Calu3 (cell line): ENCODE measurements around the gene IQGAP1. TPM values are rescaled to one million over a fixed set of nuclear protein-coding genes. Genes with fewer than 3 reads are reported as not detected.
A peak's percentile ranks its signal among the peaks of the same experiment; 100 is the strongest.
"Not testable (repeated sequence)": the region's sequence is repeated elsewhere in the genome, so short reads cannot be mapped to it uniquely, and the experiment has no call there.

Source experiments
- BruUV-seq: library from RNA; stranded (reverse); fragments of 400-500 nt; replicated peaks from 2 replicates; lab custom pipeline; 2021; lab: Mats Ljungman, UMichigan
- CTCF ChIA-PET: fragments of 300-600 bp; sonication (Branson Sonifier 250); formaldehyde crosslinking; loops from one replicate; lab custom pipeline; 2022; ENCODE audit warnings: antibody characterized with exemption; lab: Charles Lee
- DNase-seq: peaks from one replicate; pipeline ENCODE4 v3.0.0; 2022
- H3K27ac Mint-ChIP-seq: one replicate; pipeline ENCODE4 v1.8.0; 2022; ENCODE audit warnings: mixed read lengths; ENCODE audit not compliant: unreplicated experiment
- H3K27me3 Mint-ChIP-seq: one replicate; pipeline ENCODE4 v1.8.0; 2022; ENCODE audit warnings: mixed read lengths; ENCODE audit not compliant: unreplicated experiment
- H3K36me3 Mint-ChIP-seq: one replicate; pipeline ENCODE4 v1.8.0; 2022; ENCODE audit warnings: mild to moderate bottlenecking, moderate library complexity, mixed read lengths; ENCODE audit not compliant: insufficient read depth, unreplicated experiment
- H3K4me1 Mint-ChIP-seq: one replicate; pipeline ENCODE4 v1.8.0; 2022; ENCODE audit warnings: mild to moderate bottlenecking, low read depth, mixed read lengths; ENCODE audit not compliant: unreplicated experiment
- H3K4me3 Mint-ChIP-seq: one replicate; pipeline ENCODE4 v1.8.0; 2022; ENCODE audit warnings: mild to moderate bottlenecking, low read depth, moderate library complexity, mixed read lengths; ENCODE audit not compliant: unreplicated experiment
- H3K9me3 Mint-ChIP-seq: one replicate; pipeline ENCODE4 v1.8.0; 2022; ENCODE audit warnings: low read depth, mixed read lengths; ENCODE audit not compliant: unreplicated experiment
- intact Hi-C: fragments of 100-400 bp; cut with micrococcal nuclease; formaldehyde crosslinking; loops from one replicate; pipeline ENCODE4 v1.10.0; 2022; ENCODE audit not compliant: unreplicated experiment
- total RNA-seq: library from RNA; stranded (reverse); gene quantifications from 2 replicates; pipeline ENCODE4 v1.2.3, GENCODE V29; 2022
- TF ChIP-seq, protein P1 (sequence below): fragments of 200-600 bp; IDR thresholded peaks from one replicate; pipeline ENCODE4 v1.8.0; 2022; ENCODE audit warnings: antibody characterized with exemption; ENCODE audit not compliant: unreplicated experiment

IQGAP1 gene
- total RNA-seq, 1 experiment from 2014 or later, result 206 TPM

DNA sequence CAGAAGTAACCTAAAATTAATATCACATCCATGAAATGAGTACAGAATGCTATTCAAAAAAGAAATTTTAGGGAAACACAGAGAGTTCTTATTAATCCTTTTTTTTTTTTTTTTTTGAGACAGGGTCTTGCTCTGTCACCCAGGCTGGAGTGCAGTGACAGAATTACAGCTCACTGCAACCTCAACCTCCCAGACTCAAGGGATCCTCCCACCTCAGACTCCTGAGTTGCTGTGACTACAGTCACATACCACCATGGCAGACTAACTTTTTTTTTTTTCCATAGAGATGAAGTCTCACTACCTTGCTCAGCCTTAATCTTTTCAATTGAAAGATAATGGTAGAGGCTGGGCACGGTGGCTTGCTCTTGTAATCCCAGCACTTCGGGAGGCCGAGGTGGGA, 135.3 kb downstream of the IQGAP1 start:
- no peak for DNase-seq

DNA sequence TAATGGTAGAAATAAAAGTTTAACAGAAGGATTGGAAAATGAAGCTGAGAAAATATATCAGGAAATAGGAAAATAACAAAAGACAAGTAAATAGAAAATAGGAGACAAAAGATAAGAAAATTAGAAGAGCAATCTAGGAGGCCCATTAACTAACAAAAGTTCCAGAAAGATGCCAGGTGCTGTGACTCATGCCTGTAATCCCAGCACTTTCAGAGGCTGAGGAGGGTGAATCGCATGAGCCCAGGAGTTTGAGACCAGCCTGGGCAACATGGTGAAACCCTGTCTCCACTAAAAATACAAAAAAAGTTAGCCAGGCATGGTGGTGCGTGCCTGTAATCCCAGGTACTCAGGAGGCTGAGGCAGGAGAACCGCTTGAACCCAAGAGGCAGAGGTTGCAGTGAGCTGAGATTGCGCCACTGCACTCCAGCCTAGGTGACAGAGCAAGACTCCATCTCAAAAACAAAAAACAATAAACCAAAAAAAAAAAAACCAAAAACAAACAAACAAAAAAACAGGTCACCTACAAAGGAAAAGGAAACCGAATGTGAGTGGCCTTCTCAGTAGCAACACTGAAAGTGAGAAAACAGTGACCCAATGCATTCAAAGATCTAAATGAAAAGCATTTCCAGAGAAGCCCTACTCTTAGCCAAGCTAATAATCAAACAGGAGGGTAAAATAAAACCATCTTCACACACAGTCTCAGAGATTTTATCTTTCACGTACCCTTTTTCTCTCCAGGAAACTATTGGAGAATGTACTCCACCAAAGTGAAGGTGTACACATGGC, 136.2 kb downstream of the IQGAP1 start:
- DNase-seq, intact Hi-C loops, H3K36me3 Mint-ChIP-seq, BruUV-seq, H3K27me3 Mint-ChIP-seq, H3K9me3 Mint-ChIP-seq, H3K27ac Mint-ChIP-seq, H3K4me1 Mint-ChIP-seq, H3K4me3 Mint-ChIP-seq: not testable (repeated sequence)
- CTCF ChIA-PET, result interaction anchor here (0.7 kb wide), 1 partner anchor 49 kb away, joined by 4 read pairs; no protein-coding TSS in a partner anchor

More for the DNA sequence above, 135.3 kb downstream of the IQGAP1 start:
- BruUV-seq, result no TSS peak
- intact Hi-C loops, result no loop called here
- Mint-ChIP-seq H3K4me1 (no peaks in the 10 kb centered on the region), H3K27ac (no peak overlapping the region), H3K27me3 (no peaks in the 10 kb centered on the region), H3K36me3 (no peaks in the 10 kb centered on the region), H3K9me3 (no peaks in the 10 kb centered on the region), H3K4me3 (no peak overlapping the region)
- CTCF ChIA-PET, result interaction anchor here (0.7 kb wide), 1 partner anchor 49 kb away, joined by 4 read pairs; no protein-coding TSS in a partner anchor
- TF ChIP-seq, protein P1, sequence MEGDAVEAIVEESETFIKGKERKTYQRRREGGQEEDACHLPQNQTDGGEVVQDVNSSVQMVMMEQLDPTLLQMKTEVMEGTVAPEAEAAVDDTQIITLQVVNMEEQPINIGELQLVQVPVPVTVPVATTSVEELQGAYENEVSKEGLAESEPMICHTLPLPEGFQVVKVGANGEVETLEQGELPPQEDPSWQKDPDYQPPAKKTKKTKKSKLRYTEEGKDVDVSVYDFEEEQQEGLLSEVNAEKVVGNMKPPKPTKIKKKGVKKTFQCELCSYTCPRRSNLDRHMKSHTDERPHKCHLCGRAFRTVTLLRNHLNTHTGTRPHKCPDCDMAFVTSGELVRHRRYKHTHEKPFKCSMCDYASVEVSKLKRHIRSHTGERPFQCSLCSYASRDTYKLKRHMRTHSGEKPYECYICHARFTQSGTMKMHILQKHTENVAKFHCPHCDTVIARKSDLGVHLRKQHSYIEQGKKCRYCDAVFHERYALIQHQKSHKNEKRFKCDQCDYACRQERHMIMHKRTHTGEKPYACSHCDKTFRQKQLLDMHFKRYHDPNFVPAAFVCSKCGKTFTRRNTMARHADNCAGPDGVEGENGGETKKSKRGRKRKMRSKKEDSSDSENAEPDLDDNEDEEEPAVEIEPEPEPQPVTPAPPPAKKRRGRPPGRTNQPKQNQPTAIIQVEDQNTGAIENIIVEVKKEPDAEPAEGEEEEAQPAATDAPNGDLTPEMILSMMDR, result no peak

DNA sequence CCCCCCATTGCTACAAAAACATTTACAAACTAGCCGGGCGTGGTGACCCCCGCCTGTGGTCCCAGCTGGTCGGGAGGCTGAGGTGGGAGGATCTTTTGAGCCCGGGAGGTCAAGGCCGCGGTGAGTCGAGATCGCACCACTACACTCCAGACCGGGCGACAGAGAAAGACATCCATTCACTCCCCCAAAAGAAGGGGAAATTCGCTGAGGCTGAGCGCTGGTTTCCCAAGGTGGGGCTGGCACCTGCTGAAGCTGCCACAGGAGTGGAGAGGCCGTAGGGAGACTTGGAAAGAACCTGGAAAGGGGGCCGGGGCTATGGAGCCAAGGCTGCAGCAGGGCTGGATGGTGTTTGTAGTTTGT, 140.9 kb downstream of the IQGAP1 start:
- CTCF ChIA-PET, result interaction anchor here (0.6 to 0.9 kb wide), 2 partner anchors 15 to 623 kb away, joined by 3 to 4 read pairs; no protein-coding TSS in a partner anchor

DNA sequence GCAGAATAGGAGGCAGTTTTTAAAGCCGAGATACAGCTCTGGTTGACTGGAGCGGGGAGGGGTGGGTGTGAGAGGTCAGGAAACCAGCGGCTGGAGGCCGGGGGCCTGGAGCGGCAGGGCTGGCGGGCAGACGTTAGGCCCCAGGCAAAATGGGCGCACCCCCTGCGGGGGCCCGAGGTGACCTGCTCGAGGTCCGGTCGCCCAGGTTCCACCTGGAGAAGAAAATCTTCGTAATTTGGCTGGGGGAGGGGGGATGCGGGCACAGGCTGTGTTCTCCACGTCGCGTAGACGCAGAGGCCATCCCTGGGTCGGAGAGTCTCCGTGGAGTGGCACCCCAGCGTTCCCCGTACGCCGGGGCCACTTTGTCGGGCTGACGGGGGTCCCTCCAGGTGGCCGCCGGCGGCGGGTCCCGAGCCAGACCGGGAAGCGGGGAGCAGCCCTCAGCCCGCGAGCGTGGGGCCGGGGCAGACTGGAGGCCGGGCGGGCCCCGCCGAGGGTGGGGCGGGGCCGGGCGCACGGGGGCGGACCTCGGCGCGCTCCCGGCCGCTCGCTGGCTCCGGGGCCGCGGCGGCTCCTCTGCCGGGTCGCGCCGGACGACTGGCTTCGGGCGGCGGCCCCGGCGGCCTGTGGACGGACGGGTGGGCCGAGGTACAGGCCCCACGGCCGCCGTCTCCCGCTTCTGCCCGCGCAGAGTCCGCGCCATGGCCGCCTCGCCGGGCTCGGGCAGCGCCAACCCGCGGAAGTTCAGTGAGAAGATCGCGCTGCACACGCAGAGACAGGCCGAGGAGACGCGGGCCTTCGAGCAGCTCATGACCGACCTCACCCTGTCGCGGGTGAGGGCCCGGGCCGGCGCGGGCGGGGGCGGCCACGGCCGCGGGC, 141.6 kb downstream of the IQGAP1 start, which contains the start of gene CRTC3:
Gene CRTC3 (plus strand): TSS at position 553 of the 879 bp plus-strand sequence. CDS start 149 bp downstream, at position 702.
- peak; percentile 57 for DNase-seq
- no TSS peak for BruUV-seq
- peaks cover 23% of the 10 kb centered on the region for H3K36me3 Mint-ChIP-seq
- H3K9me3 Mint-ChIP-seq, result no peaks in the 10 kb centered on the region
- H3K4me3 Mint-ChIP-seq, result peak within 1 kb of the TSS; percentile 83
- H3K27ac Mint-ChIP-seq, result no peak within 1 kb of the TSS
- CTCF ChIA-PET, result interaction anchor here (0.6 to 0.9 kb wide), 2 partner anchors 15 to 622 kb away, joined by 3 to 4 read pairs; no protein-coding TSS in a partner anchor
- H3K4me1 Mint-ChIP-seq, result peaks cover 15% of the 10 kb centered on the region
- no peaks in the 10 kb centered on the region for H3K27me3 Mint-ChIP-seq
- intact Hi-C loops, result no loop called here
- TF ChIP-seq, protein P1, result no peak

More for the DNA sequence above, 140.9 kb downstream of the IQGAP1 start:
- Mint-ChIP-seq H3K4me1 (peaks cover 15% of the 10 kb centered on the region), H3K4me3 (peak overlapping the region; percentile 83), H3K27ac (no peak overlapping the region), H3K27me3 (no peaks in the 10 kb centered on the region), H3K9me3 (no peaks in the 10 kb centered on the region), H3K36me3 (peaks cover 23% of the 10 kb centered on the region)
- intact Hi-C loops, result no loop called here
- TF ChIP-seq, protein P1, result no peak
- no peak for DNase-seq
- no TSS peak for BruUV-seq
